Bone marrow (tissue), 2 donors: ENCODE results near the gene LRP1B.

Source experiments
- DNase-seq, 2 donors: peaks; one replicate each; lab custom pipeline; 2025; lab: John Stamatoyannopoulos, UW

Gene LRP1B

GRCh38 chr2:142041996-142042395 is 88.8 kb downstream of the LRP1B start:
- DNase-seq, result no peak

- no peak for DNase-seq
These were observed 89.7 kb downstream of the LRP1B start for GRCh38 chr2:142041105-142041504.

GRCh38 chr2:142040556-142040955 is 90.3 kb downstream of the LRP1B start:
- DNase-seq, result no peak

GRCh38 chr2:142038826-142039225 is 92.0 kb downstream of the LRP1B start:
- DNase-seq, result no peak

- no peak for DNase-seq
These were observed 93.1 kb downstream of the LRP1B start for GRCh38 chr2:142037744-142038143.

- no peak for DNase-seq
These were observed 93.8 kb downstream of the LRP1B start for GRCh38 chr2:142037066-142037465.

GRCh38 chr2:142033393-142033792 is 97.4 kb downstream of the LRP1B start:
- DNase-seq, result no peak

- no peak for DNase-seq
These were observed 99.2 kb downstream of the LRP1B start for GRCh38 chr2:142031656-142032055.

GRCh38 chr2:142030735-142031134 is 100.1 kb downstream of the LRP1B start:
- DNase-seq, result no peak

GRCh38 chr2:142029974-142030373 is 100.8 kb downstream of the LRP1B start:
- no peak for DNase-seq

GRCh38 chr2:142025394-142025793 is 105.4 kb downstream of the LRP1B start:
- DNase-seq, result no peak

GRCh38 chr2:142020368-142020767 is 110.4 kb downstream of the LRP1B start:
- no peak for DNase-seq

- DNase-seq, result no peak
These were observed 116.3 kb downstream of the LRP1B start for GRCh38 chr2:142014536-142014935.

- no peak for DNase-seq
These were observed 118.0 kb downstream of the LRP1B start for GRCh38 chr2:142012797-142013196.

GRCh38 chr2:142010477-142011270 is 120.1 kb downstream of the LRP1B start:
- no peak for DNase-seq

- no peak for DNase-seq
These were observed 122.6 kb downstream of the LRP1B start for GRCh38 chr2:142008135-142008744.

GRCh38 chr2:141994066-141994465 is 136.8 kb downstream of the LRP1B start:
- no peak for DNase-seq

GRCh38 chr2:141992695-141993094 is 138.1 kb downstream of the LRP1B start:
- no peak for DNase-seq

- no peak for DNase-seq
These were observed 162.4 kb downstream of the LRP1B start for GRCh38 chr2:141968433-141968832.

- DNase-seq, result no peak
These were observed 162.8 kb downstream of the LRP1B start for GRCh38 chr2:141967980-141968379.

- DNase-seq, result no peak
These were observed 163.3 kb downstream of the LRP1B start for GRCh38 chr2:141967503-141967902.

GRCh38 chr2:141959941-141960340 is 170.9 kb downstream of the LRP1B start:
- no peak for DNase-seq

GRCh38 chr2:141959016-141959415 is 171.8 kb downstream of the LRP1B start:
- DNase-seq, result no peak
